ENCODE results near the gene ZEB2. TPM values are rescaled to one million over a fixed set of nuclear protein-coding genes. Genes with fewer than 3 reads are reported as not detected.
A peak's percentile ranks its signal among the peaks of the same experiment; 100 is the strongest.

Gene ZEB2
- total RNA-seq, 6 experiments from 2014 or later: 13.5 to 35.9 (median 21.7) TPM

GRCh38 chr2:144389930-144390311 is 130.0 kb downstream of the ZEB2 start:
- Histone ChIP-seq H3K27ac (no peak overlapping the region), H3K27me3 (no peaks in the 10 kb centered on the region), H3K36me3 (no peaks in the 10 kb centered on the region), H3K4me1 (no peaks in the 10 kb centered on the region), H3K9me3 (no peaks in the 10 kb centered on the region), H3K4me3 (peak overlapping the region; percentile 34 to 43 (median 40))
- ATAC-seq: peak; percentile 78 to 82 (median 80)
- no peak for DNase-seq
- no peak for TF ChIP-seq POLR2A (IDR thresholded peaks at IDR 0.05)
- TF ChIP-seq CTCF (IDR thresholded peaks at IDR 0.05): no peak
- 41% methylated on average over 9 of the region's 9 CpGs for WGBS (ENCODE audit: insufficient coverage, low coverage, low lambda C conversion rate, missing lambda C conversion rate)
- intact Hi-C loops (cut with DNase I): no loop called here

GRCh38 chr2:144389151-144389929 is 130.6 kb downstream of the ZEB2 start:
- H3K9me3 ChIP-seq: no peaks in the 10 kb centered on the region
- 44% methylated on average over 36 of the region's 37 CpGs for WGBS (ENCODE audit: insufficient coverage, low coverage, low lambda C conversion rate, missing lambda C conversion rate)
- no peak for TF ChIP-seq POLR2A (IDR thresholded peaks at IDR 0.05)
- no peak for TF ChIP-seq CTCF (IDR thresholded peaks at IDR 0.05)
- no peaks in the 10 kb centered on the region for H3K27me3 ChIP-seq
- no peaks in the 10 kb centered on the region for H3K36me3 ChIP-seq
- DNase-seq: peak in 2 of 3 donors; percentile 41 to 49
- H3K4me3 ChIP-seq: peak overlapping the region; percentile 34 to 43 (median 40)
- no peaks in the 10 kb centered on the region for H3K4me1 ChIP-seq
- ATAC-seq: peak; percentile 79 to 89 (median 85)
- intact Hi-C loops (cut with DNase I): no loop called here
- H3K27ac ChIP-seq: no peak overlapping the region

- H3K9me3 ChIP-seq: no peaks in the 10 kb centered on the region
- no peaks in the 10 kb centered on the region for H3K36me3 ChIP-seq
- no peak for TF ChIP-seq CTCF (IDR thresholded peaks at IDR 0.05)
- TF ChIP-seq POLR2A (IDR thresholded peaks at IDR 0.05): no peak
- H3K27ac ChIP-seq: no peak overlapping the region
- WGBS (ENCODE audit: insufficient coverage, low coverage, low lambda C conversion rate, missing lambda C conversion rate): 82% methylated on average over 1 of the region's 1 CpG
- no peak for ATAC-seq
- H3K27me3 ChIP-seq: no peaks in the 10 kb centered on the region
- intact Hi-C loops (cut with DNase I): no loop called here
- H3K4me3 ChIP-seq: no peak overlapping the region
- DNase-seq: no peak
- H3K4me1 ChIP-seq: no peaks in the 10 kb centered on the region
These were observed 134.5 kb downstream of the ZEB2 start for GRCh38 chr2:144385381-144385780.

- intact Hi-C loops (cut with DNase I): no loop called here
- no peak for ATAC-seq
- no peak overlapping the region for H3K27ac ChIP-seq
- no peaks in the 10 kb centered on the region for H3K36me3 ChIP-seq
- DNase-seq: no peak
- H3K4me3 ChIP-seq: no peak overlapping the region
- H3K9me3 ChIP-seq: no peaks in the 10 kb centered on the region
- 69% methylated on average over 4 of the region's 4 CpGs for WGBS (ENCODE audit: insufficient coverage, low coverage, low lambda C conversion rate, missing lambda C conversion rate)
- H3K27me3 ChIP-seq: no peaks in the 10 kb centered on the region
- no peak for TF ChIP-seq CTCF (IDR thresholded peaks at IDR 0.05)
- no peaks in the 10 kb centered on the region for H3K4me1 ChIP-seq
These were observed 136.3 kb downstream of the ZEB2 start for GRCh38 chr2:144383571-144384100.
